HEK293 (cell line): ENCODE data around the gene CCDC138.

Experiments used
- CTCF ChIA-PET: fragments of 350-600 bp; formaldehyde crosslinking; extraction: SDS; loops from one replicate; lab custom pipeline; 2021; ENCODE audit warnings: antibody characterized with exemption; lab: Yijun Ruan, JAX
- POLR2A ChIA-PET: fragments of 300-600 bp; formaldehyde crosslinking; extraction: SDS; loops from one replicate; lab custom pipeline; 2020; ENCODE audit warnings: antibody characterized with exemption, inconsistent platforms; lab: Yijun Ruan, JAX
- H3K27ac ChIP-seq: fragments of 200-500 bp; sonication (Bioruptor generic); 2 replicates; pipeline ENCODE4 v1.5.1; 2014; ENCODE audit warnings: low read depth, low read length, control low read depth, inconsistent platforms; ENCODE audit errors: extremely low read depth
- H3K36me3 ChIP-seq, 2 experiments: fragments of 200-500 bp in 1 of 2; sonication (Bioruptor generic) in 1 of 2; 1 replicate in 1 of 2; 2 replicates in 1 of 2; pipeline ENCODE4 v1.5.1; 2014 to 2017; ENCODE audit warnings: inconsistent platforms in 2 of 2, low read length in 2 of 2; ENCODE audit not compliant: control insufficient read depth in 2 of 2, insufficient read depth in 1 of 2
- H3K4me1 ChIP-seq: fragments of 200-500 bp; sonication (Bioruptor generic); 2 replicates; pipeline ENCODE4 v1.5.1; 2014; ENCODE audit warnings: mild to moderate bottlenecking, low read length, inconsistent platforms; ENCODE audit not compliant: control insufficient read depth, insufficient read depth
- H3K4me3 ChIP-seq: 2 replicates; pipeline ENCODE4 v1.5.1; 2011; ENCODE audit warnings: low read depth, mild to moderate bottlenecking, control low read depth, low read length, moderate library complexity
- H3K9me3 ChIP-seq: fragments of 200-500 bp; sonication (Bioruptor generic); 2 replicates; pipeline ENCODE4 v1.5.1; 2014; ENCODE audit warnings: low read depth, low read length, inconsistent platforms; ENCODE audit not compliant: control insufficient read depth, insufficient read depth
- BCL11A ChIP-seq: fragments of 450-650 bp; formaldehyde crosslinking; IDR thresholded peaks from 2 replicates; pipeline ENCODE4 v1.5.1; 2016; ENCODE audit warnings: low read depth, missing biosample characterization, missing genetic modification characterization
- BCL6B ChIP-seq: fragments of 450-650 bp; formaldehyde crosslinking; IDR thresholded peaks from 2 replicates; pipeline ENCODE4 v1.5.1; 2017; ENCODE audit warnings: missing biosample characterization, missing genetic modification characterization
- CTCF ChIP-seq: fragments of 450-650 bp; formaldehyde crosslinking; IDR thresholded peaks from 2 replicates; pipeline ENCODE4 v1.5.1; 2016; ENCODE audit warnings: missing biosample characterization, missing genetic modification characterization
- IKZF3 ChIP-seq: fragments of 450-650 bp; IDR thresholded peaks from 2 replicates; pipeline ENCODE4 v1.5.0; 2018; ENCODE audit warnings: missing biosample characterization, mild to moderate bottlenecking, missing genetic modification characterization, moderate library complexity
- PRDM1 ChIP-seq: fragments of 450-650 bp; formaldehyde crosslinking; IDR thresholded peaks from 2 replicates; pipeline ENCODE4; 2016; ENCODE audit warnings: missing biosample characterization, missing genetic modification characterization
- TSHZ1 ChIP-seq: fragments of 450-650 bp; formaldehyde crosslinking; IDR thresholded peaks from 2 replicates; pipeline ENCODE4 v1.5.1; 2016; ENCODE audit warnings: missing biosample characterization, missing genetic modification characterization, borderline replicate concordance
- ZBTB1 ChIP-seq: fragments of 450-650 bp; formaldehyde crosslinking; IDR thresholded peaks from 2 replicates; pipeline ENCODE4 v1.5.1; 2016; ENCODE audit warnings: missing biosample characterization, missing genetic modification characterization
- ZBTB48 ChIP-seq: fragments of 450-650 bp; formaldehyde crosslinking; IDR thresholded peaks from 2 replicates; pipeline ENCODE4 v1.5.1; 2016; ENCODE audit warnings: missing biosample characterization, missing genetic modification characterization
- ZBTB8A ChIP-seq: fragments of 450-650 bp; formaldehyde crosslinking; IDR thresholded peaks from 2 replicates; pipeline ENCODE4 v1.5.1; 2016; ENCODE audit warnings: missing biosample characterization, missing genetic modification characterization
- ZFP69B ChIP-seq: fragments of 450-650 bp; formaldehyde crosslinking; IDR thresholded peaks from 2 replicates; pipeline ENCODE4 v1.5.1; 2016; ENCODE audit warnings: missing biosample characterization, missing genetic modification characterization
- ZNF121 ChIP-seq: fragments of 450-650 bp; formaldehyde crosslinking; IDR thresholded peaks from 2 replicates; pipeline ENCODE4 v1.5.1; 2016; ENCODE audit warnings: missing biosample characterization, missing genetic modification characterization
- ZNF16 ChIP-seq: fragments of 450-650 bp; formaldehyde crosslinking; IDR thresholded peaks from 2 replicates; pipeline ENCODE4 v1.5.1; 2016; ENCODE audit warnings: low read depth, missing biosample characterization, missing genetic modification characterization
- ZNF23 ChIP-seq: fragments of 450-650 bp; formaldehyde crosslinking; IDR thresholded peaks from 2 replicates; pipeline ENCODE4 v1.5.1; 2016; ENCODE audit warnings: missing biosample characterization, missing genetic modification characterization, borderline replicate concordance
- ZNF391 ChIP-seq: fragments of 450-650 bp; formaldehyde crosslinking; IDR thresholded peaks from 2 replicates; pipeline ENCODE4 v1.5.1; 2016; ENCODE audit warnings: low read depth, missing biosample characterization, missing genetic modification characterization, borderline replicate concordance
- ZNF394 ChIP-seq: fragments of 450-650 bp; formaldehyde crosslinking; IDR thresholded peaks from 2 replicates; pipeline ENCODE4 v1.5.1; 2016; ENCODE audit warnings: missing biosample characterization, missing genetic modification characterization, mild to moderate bottlenecking, moderate library complexity, borderline replicate concordance
- ZNF433 ChIP-seq: fragments of 450-650 bp; formaldehyde crosslinking; IDR thresholded peaks from 2 replicates; pipeline ENCODE4 v1.5.1; 2016; ENCODE audit warnings: missing biosample characterization, missing genetic modification characterization, low read depth
- ZNF518A ChIP-seq: fragments of 450-650 bp; formaldehyde crosslinking; conservative IDR thresholded peaks from 2 replicates; pipeline ENCODE4 v1.5.1; 2016; ENCODE audit warnings: low read depth, missing biosample characterization, missing genetic modification characterization
- TF ChIP-seq, protein P1 (sequence below): fragments of 450-650 bp; formaldehyde crosslinking; IDR thresholded peaks from 2 replicates; pipeline ENCODE4 v1.5.1; 2017; ENCODE audit warnings: missing biosample characterization, missing genetic modification characterization

CCDC138 gene

DNA sequence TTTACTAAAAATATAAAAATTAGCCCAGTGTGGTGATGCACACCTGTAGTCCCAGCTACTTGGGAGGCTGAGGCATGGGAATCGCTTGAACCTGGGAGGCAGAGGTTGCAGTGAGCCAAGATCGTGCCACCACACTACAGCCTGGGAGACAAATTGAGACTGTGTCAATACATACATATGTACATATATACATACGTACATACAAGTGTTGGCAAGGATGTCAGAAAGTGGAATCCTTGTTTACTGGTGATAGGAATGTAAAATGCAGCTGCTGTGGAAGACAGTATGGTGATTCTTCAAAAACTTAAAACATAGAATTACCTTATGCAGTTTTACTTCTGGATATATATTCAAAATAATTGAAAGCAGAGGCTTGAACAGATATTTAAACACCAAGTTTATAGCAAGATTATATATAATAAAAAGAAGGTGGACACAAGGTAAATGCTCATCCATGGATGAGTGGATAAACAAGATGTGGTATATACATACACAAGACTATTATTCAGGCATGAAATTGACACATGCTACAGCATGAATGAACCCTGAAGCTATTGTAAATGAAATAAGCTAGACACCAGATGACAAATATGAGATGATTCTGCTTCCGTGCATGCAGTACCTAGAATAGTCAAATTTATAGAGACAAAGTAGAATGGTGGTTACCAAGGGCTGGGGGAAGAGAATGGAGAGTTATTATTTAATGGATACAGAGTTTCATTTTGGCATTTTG lies 43.2 kb downstream of the CCDC138 start:
- Histone ChIP-seq H3K4me3 (no peak overlapping the region), H3K9me3 (no peaks in the 10 kb centered on the region), H3K27ac (no peak overlapping the region), H3K36me3 (peaks cover 10 to 19% of the 10 kb centered on the region in 2 experiments), H3K4me1 (0 out of 2 replicates have a peak, but pooled peaks cover 2% of the 10 kb centered on the region)
- TF ChIP-seq ZFP69B (no peak), ZNF16 (tag by site-specific recombination) (no peak), ZBTB1 (no peak), ZNF23 (tag by site-specific recombination) (no peak), CTCF (tag by site-specific recombination) (no peak), ZNF121 (tag by site-specific recombination) (no peak), ZBTB8A (tag by site-specific recombination) (no peak), IKZF3 (tag by site-specific recombination) (no peak)
- TF ChIP-seq, protein P1, sequence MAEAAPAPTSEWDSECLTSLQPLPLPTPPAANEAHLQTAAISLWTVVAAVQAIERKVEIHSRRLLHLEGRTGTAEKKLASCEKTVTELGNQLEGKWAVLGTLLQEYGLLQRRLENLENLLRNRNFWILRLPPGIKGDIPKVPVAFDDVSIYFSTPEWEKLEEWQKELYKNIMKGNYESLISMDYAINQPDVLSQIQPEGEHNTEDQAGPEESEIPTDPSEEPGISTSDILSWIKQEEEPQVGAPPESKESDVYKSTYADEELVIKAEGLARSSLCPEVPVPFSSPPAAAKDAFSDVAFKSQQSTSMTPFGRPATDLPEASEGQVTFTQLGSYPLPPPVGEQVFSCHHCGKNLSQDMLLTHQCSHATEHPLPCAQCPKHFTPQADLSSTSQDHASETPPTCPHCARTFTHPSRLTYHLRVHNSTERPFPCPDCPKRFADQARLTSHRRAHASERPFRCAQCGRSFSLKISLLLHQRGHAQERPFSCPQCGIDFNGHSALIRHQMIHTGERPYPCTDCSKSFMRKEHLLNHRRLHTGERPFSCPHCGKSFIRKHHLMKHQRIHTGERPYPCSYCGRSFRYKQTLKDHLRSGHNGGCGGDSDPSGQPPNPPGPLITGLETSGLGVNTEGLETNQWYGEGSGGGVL = no peak
- ChIA-PET CTCF (no interaction called here), POLR2A (no interaction called here)

DNA sequence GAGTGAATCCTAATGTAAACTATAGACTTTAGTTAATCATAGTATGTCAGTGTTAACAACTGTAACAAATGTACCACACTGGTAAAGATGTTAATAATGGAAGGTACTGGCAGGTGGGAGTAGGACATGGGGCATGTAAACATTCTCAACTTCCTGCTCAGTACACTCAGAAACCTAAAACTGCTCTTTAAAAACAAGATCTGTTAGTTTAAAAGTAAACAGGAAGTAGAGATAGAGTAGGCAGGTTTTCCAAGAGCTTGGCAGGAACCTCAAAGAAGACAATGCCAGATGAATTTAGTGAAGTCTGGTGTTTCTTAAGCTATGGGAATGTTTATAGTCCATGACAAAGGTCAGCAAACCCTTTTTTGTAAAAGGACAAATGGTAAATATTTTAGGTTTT lies 46.6 kb downstream of the CCDC138 start:
- H3K4me1 ChIP-seq = 0 out of 2 replicates have a peak, but pooled peaks cover 2% of the 10 kb centered on the region
- H3K27ac ChIP-seq = no peak overlapping the region
- H3K36me3 ChIP-seq = peaks cover 0 to 15% of the 10 kb centered on the region in 2 experiments
- CTCF ChIA-PET = no interaction called here
- POLR2A ChIA-PET = interaction anchor here (0.7 kb wide), 1 partner anchor 251 kb away, joined by 5 read pairs; no protein-coding TSS in a partner anchor
- no peak overlapping the region for H3K4me3 ChIP-seq
- no peaks in the 10 kb centered on the region for H3K9me3 ChIP-seq
- TF ChIP-seq TSHZ1 = no peak
- TF ChIP-seq ZBTB48 (tag by site-specific recombination) = no peak
- TF ChIP-seq ZNF394 (tag by site-specific recombination) = no peak
- TF ChIP-seq ZNF518A (tag by site-specific recombination) = no peak
- TF ChIP-seq ZNF391 = no peak
- no peak for TF ChIP-seq BCL11A
- no peak for TF ChIP-seq PRDM1 (tag by site-specific recombination)
- no peak for TF ChIP-seq ZBTB1
- no peak for TF ChIP-seq BCL6B (tag by site-specific recombination)
- no peak for TF ChIP-seq ZNF433
